ENCODE measurements around the gene BSPH1.
"Not testable (repeated sequence)": the region's sequence is repeated elsewhere in the genome, so short reads cannot be mapped to it uniquely, and the experiment has no call there.

Gene BSPH1, protein sequence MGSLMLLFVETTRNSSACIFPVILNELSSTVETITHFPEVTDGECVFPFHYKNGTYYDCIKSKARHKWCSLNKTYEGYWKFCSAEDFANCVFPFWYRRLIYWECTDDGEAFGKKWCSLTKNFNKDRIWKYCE

GRCh38 chr19:47992070-47992469 lies at the start of gene BSPH1:
TSS of gene BSPH1 (minus strand) at chr19:47992170. CDS start at chr19:47992081, 89 bp downstream.
- DNase-seq = no peak

- DNase-seq = no peak
Measured at GRCh38 chr19:48036765-48037164, 44.8 kb upstream of the BSPH1 start.

- DNase-seq = no peak
Measured at GRCh38 chr19:48033604-48034003, 41.6 kb upstream of the BSPH1 start.

- no peak for DNase-seq
Measured at GRCh38 chr19:48030073-48030472, 38.1 kb upstream of the BSPH1 start.

DNA sequence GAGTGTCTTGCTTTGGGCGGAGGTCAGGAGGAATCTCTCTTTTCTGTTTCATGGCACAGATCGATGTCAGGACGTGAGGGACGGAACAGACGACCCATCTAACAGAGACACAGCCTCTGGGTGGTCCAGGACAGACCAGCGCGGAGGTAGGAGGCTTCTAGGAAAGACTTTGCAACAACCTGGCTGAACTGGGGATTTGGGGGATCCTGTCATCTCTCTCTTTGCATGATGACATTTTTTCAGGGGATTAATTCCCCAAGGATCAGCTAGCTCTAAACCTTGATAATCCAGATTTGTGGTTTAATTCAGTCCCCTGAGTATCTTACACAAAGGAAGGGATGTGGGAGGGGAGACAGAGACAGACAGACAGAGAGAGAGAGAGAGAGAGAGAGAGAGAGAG lies 37.5 kb upstream of the BSPH1 start:
- no peak for DNase-seq

DNA sequence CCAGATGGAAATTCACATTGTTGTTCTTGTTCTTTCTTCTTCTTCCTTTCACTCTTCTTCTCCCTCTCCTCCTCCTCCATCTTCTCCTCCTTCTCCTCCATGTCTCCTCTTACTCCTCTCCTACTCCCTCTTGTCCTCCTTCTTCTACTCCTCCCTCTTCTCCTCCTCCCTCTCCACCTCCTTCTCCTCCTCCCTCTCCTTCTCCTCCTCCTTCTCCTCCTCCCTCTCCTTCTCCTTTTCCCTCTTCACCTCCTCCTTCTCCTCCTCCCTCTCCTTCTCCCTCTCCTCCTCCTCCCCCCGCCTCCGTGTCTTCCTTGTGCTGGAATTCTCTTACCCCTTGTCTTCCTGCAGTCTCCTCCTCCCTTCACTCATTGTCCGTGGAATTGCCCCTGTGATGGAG lies 33.5 kb upstream of the BSPH1 start:
- no peak for DNase-seq

- DNase-seq = no peak
Measured at GRCh38 chr19:48023518-48023917, 31.5 kb upstream of the BSPH1 start.

DNA sequence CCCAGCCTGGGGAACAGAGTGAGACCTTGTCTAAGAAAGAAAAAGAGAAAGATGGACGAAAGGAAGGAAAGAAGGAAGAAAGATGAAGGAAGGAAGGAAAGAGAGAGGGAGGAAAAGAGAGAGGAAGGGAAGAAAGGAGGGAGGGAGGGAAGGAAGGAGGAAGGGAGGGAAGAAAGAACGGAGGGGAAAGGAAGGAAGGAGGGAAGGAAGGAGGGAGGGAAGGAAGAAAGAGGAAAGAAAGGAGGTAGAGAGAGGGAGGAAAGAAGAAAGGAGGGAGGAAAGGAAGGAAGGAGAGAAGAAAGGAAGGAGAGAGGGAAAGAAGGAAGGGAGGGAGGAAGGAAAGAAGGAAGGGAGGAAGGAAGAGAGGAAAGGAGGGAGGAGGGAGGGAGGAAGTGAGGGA lies 31.0 kb upstream of the BSPH1 start:
- DNase-seq = no peak

DNA sequence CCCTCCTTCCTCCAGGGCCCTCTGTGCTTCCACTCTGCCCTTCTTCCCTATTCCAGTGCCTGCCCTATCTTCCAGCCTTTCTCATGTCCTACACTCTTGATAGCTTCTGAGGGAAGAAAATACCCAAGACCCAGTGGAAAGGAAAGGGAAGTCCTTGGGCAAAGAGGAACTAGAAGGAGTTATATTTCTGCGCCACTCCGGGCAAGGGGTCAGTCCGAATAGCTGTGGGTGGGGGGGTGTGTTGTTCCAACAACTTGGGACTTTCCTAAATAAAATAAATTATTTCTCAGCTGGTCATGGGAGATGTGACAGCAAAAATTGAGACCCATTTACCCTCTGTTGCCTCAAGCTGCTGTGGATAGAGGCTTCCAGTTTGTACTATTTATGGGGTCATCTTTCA lies 28.7 kb upstream of the BSPH1 start:
- DNase-seq = no peak

- DNase-seq = no peak
Measured at GRCh38 chr19:48010932-48011758, 19.2 kb upstream of the BSPH1 start.

DNA sequence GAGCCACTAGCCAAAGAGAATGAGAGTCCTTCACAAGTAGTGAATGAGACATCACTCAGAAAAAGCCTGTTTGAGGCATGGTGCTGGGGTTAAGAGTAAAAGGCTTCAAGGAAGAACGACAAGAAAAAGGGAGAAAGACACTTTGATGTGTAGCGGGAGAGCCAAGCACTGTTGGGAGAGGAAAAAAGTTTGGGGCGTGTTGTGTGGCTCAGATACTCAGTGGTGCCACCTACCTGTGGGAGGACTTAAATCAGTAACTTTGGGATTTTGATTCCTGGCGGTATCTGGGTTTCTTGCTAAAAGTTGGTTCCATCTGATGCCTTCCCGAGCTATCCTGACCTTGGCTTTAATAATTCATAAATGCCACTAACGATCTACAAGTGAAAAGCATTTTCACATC lies 14.8 kb upstream of the BSPH1 start:
- DNase-seq = no peak

DNA sequence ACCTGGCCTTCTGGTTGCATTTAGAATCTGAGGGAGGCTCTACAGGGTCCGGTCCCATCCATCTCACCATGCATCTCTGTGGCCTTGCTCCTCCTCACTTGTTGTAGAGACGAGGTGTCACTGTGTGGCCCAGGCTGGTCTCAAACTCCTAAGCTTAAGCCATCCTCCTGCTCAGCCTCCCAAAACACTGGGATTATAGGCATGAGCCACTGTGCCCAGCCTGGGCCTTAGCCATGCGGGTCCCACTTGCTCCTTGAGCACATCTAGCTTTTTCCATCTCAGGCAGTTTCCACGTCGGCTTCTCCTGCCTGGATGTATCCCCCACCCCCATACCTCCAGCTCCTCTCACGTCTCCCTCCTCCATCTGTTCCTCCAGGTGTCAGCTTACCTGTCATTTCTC lies 12.3 kb upstream of the BSPH1 start:
- no peak for DNase-seq

- DNase-seq = no peak
Measured at GRCh38 chr19:48000846-48001245, 8.9 kb upstream of the BSPH1 start.

DNA sequence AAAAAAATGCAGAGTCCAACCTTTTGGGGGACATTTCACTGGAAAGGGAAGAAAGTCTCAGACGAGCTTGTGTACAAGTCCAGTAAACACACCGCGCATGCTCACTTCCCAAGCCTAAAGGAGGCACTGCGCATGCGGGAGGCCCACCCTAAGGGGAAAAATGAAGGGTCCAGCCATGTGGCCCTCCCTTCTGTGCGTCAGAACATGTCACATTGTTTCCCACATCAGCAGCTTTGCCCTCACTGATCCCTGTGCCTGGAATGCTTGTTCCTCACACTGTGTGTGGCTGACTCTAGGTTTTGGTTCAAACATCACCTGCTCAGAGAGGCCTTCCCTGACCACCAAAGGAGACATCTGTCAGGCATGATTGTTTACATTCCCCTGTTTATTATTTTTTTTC lies 6.8 kb upstream of the BSPH1 start:
- DNase-seq = no peak

DNA sequence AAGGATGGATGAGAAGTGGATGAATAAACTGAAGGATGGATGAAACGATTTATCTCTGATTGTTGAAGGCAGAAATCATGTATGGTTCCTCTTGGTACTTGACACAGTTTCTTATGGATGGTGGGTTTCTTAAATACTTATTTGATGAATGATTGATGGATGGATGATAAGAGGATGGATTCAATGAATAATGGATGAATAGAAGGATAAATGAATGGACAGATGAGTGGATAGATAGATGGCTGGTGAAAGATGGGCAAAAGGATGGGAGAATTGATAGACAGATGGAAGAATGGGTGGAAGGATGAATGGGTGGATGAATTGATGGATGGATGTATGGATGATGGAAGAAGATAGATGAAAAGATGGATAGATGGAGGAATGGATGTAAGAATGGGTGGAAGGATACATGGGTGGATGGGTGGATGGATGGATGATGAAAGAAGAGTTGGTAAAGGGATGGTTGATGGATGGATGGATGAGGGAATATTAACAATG lies 4.3 kb upstream of the BSPH1 start:
- no peak for DNase-seq

GRCh38 chr19:47994209-47994802 lies 2.3 kb upstream of the BSPH1 start, which contains the start of gene ELSPBP1:
TSS of gene ELSPBP1 (plus strand) at chr19:47994632. CDS start at chr19:48008668, 14,036 bp downstream.
- DNase-seq = peak; percentile 37

DNA sequence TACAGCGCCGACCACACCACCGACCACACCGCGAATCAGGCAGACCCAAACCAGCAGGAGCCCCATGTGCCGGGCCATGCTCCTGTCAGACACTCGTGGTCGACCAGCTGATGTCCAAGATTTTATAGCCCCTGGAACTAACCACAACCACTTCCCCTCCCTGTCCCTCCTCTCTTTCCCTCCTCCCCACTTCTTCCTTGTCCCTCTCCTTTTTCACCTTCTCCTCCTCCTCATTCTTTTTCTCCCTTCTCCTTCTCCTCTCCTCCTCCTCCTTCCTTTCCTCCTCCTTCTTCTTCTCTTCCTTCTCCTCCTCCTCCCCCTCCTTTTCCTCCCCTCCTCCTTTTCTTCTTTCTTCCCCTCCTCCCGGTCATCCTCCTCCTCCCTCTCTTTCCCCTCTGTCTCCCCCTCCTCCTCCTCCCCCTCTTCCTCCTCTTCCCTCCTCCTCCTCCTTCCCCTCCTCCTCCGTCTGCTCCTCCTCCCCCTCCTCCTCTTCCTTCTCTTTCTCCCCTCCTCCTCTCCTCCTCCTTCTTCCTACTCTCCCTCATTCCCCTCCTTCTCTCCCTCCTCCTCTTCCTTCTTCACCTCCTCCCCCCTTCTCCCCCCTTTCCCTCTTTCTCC lies 670 bp downstream of the BSPH1 start:
- no peak for DNase-seq

DNA sequence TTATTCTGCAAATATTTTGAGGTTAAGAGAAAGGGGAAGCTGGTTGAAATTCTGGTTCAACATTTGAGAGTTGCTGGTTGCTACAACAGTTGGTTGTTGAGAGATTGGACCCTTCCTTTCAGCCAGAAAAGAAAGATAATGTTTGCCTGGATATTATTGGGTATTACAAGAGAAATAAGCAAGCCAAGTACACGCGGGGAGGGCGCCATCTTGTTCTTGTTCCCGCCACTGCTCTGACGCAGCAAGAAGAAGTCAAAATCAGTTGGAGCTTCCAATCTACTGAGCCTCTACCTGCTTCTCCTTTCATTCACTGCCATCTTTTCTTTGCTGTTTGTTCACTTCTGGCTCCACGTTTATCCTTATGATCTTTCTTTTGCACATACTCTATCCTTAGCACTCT lies 18.4 kb downstream of the BSPH1 start:
- DNase-seq = no peak

DNA sequence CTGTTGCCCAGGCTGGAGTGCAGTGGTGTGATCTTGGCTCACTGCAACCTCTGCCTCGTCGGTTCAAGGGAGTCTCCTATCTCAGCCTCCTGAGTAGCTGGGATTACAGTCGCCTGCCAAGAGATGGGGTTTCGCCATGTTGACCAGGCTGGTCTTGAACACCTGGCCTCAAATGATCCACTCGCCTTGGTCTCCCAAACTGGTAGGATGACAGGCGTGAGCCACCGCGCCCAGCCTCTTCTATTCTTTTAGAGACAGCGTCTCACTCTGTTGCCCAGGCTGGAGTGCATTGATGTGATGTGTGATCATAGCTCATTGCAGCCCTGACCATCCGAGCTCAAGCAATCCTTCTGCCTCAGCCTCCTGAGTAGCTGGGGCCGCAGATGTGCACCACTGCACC lies 36.0 kb downstream of the BSPH1 start:
- not testable (repeated sequence) for DNase-seq

- not testable (repeated sequence) for DNase-seq
Measured at GRCh38 chr19:47952132-47952531, 39.8 kb downstream of the BSPH1 start.

GRCh38 chr19:47949852-47950521 lies 42.0 kb downstream of the BSPH1 start:
- DNase-seq = not testable (repeated sequence)

- DNase-seq = not testable (repeated sequence)
Measured at GRCh38 chr19:47928581-47928980, 63.4 kb downstream of the BSPH1 start.

GRCh38 chr19:47920107-47920506 lies 71.9 kb downstream of the BSPH1 start:
- not testable (repeated sequence) for DNase-seq
